Mesenchymal stem cell (in vitro differentiated cells and primary cell): ENCODE results near the gene PPM1N.

ENCODE experiments used
- DNase-seq: peaks from one replicate; pipeline ENCODE4 v3.0.0-alpha.2; 2013
- H2AFZ ChIP-seq: one replicate; pipeline ENCODE4 v1.6.1; 2013; ENCODE audit warnings: low read depth, mild to moderate bottlenecking, control low read depth, inconsistent platforms, low read length, moderate library complexity
- H2AK5ac ChIP-seq: 2 replicates; pipeline ENCODE4 v1.6.1; 2013; ENCODE audit warnings: low read length, moderate library complexity, mild to moderate bottlenecking, inconsistent platforms; ENCODE audit not compliant: severe bottlenecking
- H2BK120ac ChIP-seq: one replicate; pipeline ENCODE4 v1.6.1; 2013; ENCODE audit warnings: low read depth, mild to moderate bottlenecking, inconsistent platforms, low read length, moderate library complexity
- H2BK12ac ChIP-seq, 2 experiments: one replicate each; pipeline ENCODE4 v1.6.1; 2013; ENCODE audit warnings: inconsistent platforms in 2 of 2, low read length in 2 of 2, mild to moderate bottlenecking in 2 of 2, moderate library complexity in 2 of 2, control low read depth in 1 of 2
- H2BK15ac ChIP-seq: one replicate; pipeline ENCODE4 v1.6.1; 2013; ENCODE audit warnings: mild to moderate bottlenecking, low read depth, inconsistent platforms; ENCODE audit not compliant: poor library complexity, severe bottlenecking
- H2BK5ac ChIP-seq: 2 replicates; pipeline ENCODE4 v1.6.1; 2013; ENCODE audit warnings: low read depth, mild to moderate bottlenecking, low read length, control low read depth, inconsistent platforms; ENCODE audit not compliant: poor library complexity, severe bottlenecking
- H3K14ac ChIP-seq, 2 experiments: one replicate each; pipeline ENCODE4 v1.6.1; 2013; ENCODE audit warnings: inconsistent platforms in 2 of 2, low read length in 2 of 2, control low read depth in 1 of 2, mild to moderate bottlenecking in 1 of 2, moderate library complexity in 1 of 2
- H3K18ac ChIP-seq, 2 experiments: one replicate each; pipeline ENCODE4 v1.6.1; 2013; ENCODE audit warnings: inconsistent platforms in 2 of 2, low read length in 2 of 2, control low read depth in 1 of 2, low read depth in 1 of 2, mild to moderate bottlenecking in 1 of 2
- H3K23ac ChIP-seq, 2 experiments: one replicate each; pipeline ENCODE4 v1.6.1; 2013; ENCODE audit warnings: inconsistent platforms in 2 of 2, low read length in 2 of 2, mild to moderate bottlenecking in 2 of 2, moderate library complexity in 2 of 2, control low read depth in 1 of 2
- H3K27ac ChIP-seq: 2 replicates; pipeline ENCODE4 v1.5.1; 2013; ENCODE audit warnings: mild to moderate bottlenecking, moderate library complexity, low read length, control low read depth, inconsistent platforms; ENCODE audit not compliant: poor library complexity, severe bottlenecking
- H3K27me3 ChIP-seq, 2 experiments: 2 replicates each; pipeline versions ENCODE4 v1.6.1 to v1.7.0; 2013; ENCODE audit warnings: low read length in 2 of 2, mild to moderate bottlenecking in 2 of 2, moderate library complexity in 2 of 2, control low read depth in 1 of 2, inconsistent platforms in 1 of 2; ENCODE audit not compliant: control insufficient read depth in 1 of 2, insufficient read depth in 1 of 2
- H3K36me3 ChIP-seq, 2 experiments: 2 replicates each; pipeline versions ENCODE4 v1.6.1 to v1.7.0; 2013; ENCODE audit warnings: low read length in 2 of 2, control low read depth in 1 of 2, inconsistent platforms in 1 of 2, low read depth in 1 of 2, mild to moderate bottlenecking in 1 of 2; ENCODE audit not compliant: insufficient read depth in 2 of 2, control insufficient read depth in 1 of 2
- H3K4ac ChIP-seq, 2 experiments: one replicate each; pipeline ENCODE4 v1.6.1; 2013; ENCODE audit warnings: inconsistent platforms in 2 of 2, low read length in 2 of 2, mild to moderate bottlenecking in 2 of 2, moderate library complexity in 2 of 2, control low read depth in 1 of 2, low read depth in 1 of 2
- H3K4me1 ChIP-seq: 2 replicates; pipeline ENCODE4 v1.6.1; 2013; ENCODE audit warnings: low read depth, low read length, control low read depth; ENCODE audit not compliant: control insufficient read depth, insufficient read depth
- H3K4me2 ChIP-seq: 2 replicates; pipeline ENCODE4 v1.6.1; 2013; ENCODE audit warnings: low read length, mild to moderate bottlenecking, inconsistent platforms; ENCODE audit not compliant: poor library complexity, severe bottlenecking
- H3K4me3 ChIP-seq, 2 experiments: 2 replicates each; pipeline versions ENCODE4 v1.5.1 to v1.7.0; 2013; ENCODE audit warnings: low read length in 2 of 2, mild to moderate bottlenecking in 2 of 2, control low read depth in 1 of 2, low read depth in 1 of 2; ENCODE audit not compliant: insufficient read depth in 1 of 2
- H3K79me1 ChIP-seq: replicated peaks from 2 replicates; pipeline ENCODE4 v1.6.1; 2013; ENCODE audit warnings: mild to moderate bottlenecking, control low read depth, low read length, inconsistent platforms; ENCODE audit not compliant: poor library complexity, severe bottlenecking
- H3K9ac ChIP-seq: 2 replicates; pipeline ENCODE4 v1.7.0; 2013; ENCODE audit warnings: mild to moderate bottlenecking, low read length, moderate library complexity
- H3K9me3 ChIP-seq: 2 replicates; pipeline ENCODE4 v1.7.0; 2013; ENCODE audit warnings: mild to moderate bottlenecking, low read length; ENCODE audit not compliant: control insufficient read depth
- H4K8ac ChIP-seq: one replicate; pipeline ENCODE4 v1.6.1; 2013; ENCODE audit warnings: inconsistent platforms, mild to moderate bottlenecking, low read length, moderate library complexity
- H4K91ac ChIP-seq: one replicate; pipeline ENCODE4 v1.6.1; 2013; ENCODE audit warnings: mild to moderate bottlenecking, low read length, inconsistent platforms
- WGBS: methylation state at CpG from one replicate; pipeline ENCODE4 v1.1.7; 2013; ENCODE audit warnings: mixed read lengths; 5-methylcytosine and 5-hydroxymethylcytosine counted together

The PPM1N gene

GRCh38 chr19:45512881-45513483 lies 14.7 kb downstream of the PPM1N start:
- Histone ChIP-seq H2BK12ac (no peak overlapping the region), H2BK15ac (no peak overlapping the region), H3K4me2 (no peak overlapping the region), H3K4me1 (peaks cover 19% of the 10 kb centered on the region), H3K4me3 (no peak overlapping the region), H3K79me1 (peaks cover 5% of the 10 kb centered on the region), H2BK120ac (no peak overlapping the region), H3K27ac (no peak overlapping the region), H3K23ac (no peak overlapping the region), H3K36me3 (peaks cover 2 to 38% of the 10 kb centered on the region in 2 experiments), H2AK5ac (no peak overlapping the region), H3K27me3 (no peaks in the 10 kb centered on the region), H3K18ac (no peak overlapping the region), H3K4ac (no peak overlapping the region), H4K8ac (peak overlapping the region; percentile 55), H3K9ac (no peak overlapping the region), H4K91ac (no peak overlapping the region), H3K9me3 (no peaks in the 10 kb centered on the region), H3K14ac (no peak overlapping the region), H2BK5ac (no peak overlapping the region), H2AFZ (no peak overlapping the region)
- WGBS, result 93% methylated on average over 6 of the region's 6 CpGs
- DNase-seq, result no peak

- H3K4me3 ChIP-seq, result no peak overlapping the region
- H3K4me2 ChIP-seq, result no peak overlapping the region
- H3K4ac ChIP-seq, result no peak overlapping the region
- H2BK15ac ChIP-seq, result no peak overlapping the region
- H4K8ac ChIP-seq, result no peak overlapping the region
- no peak overlapping the region for H4K91ac ChIP-seq
- H2AFZ ChIP-seq, result no peak overlapping the region
- H2BK5ac ChIP-seq, result no peak overlapping the region
- no peaks in the 10 kb centered on the region for H3K9me3 ChIP-seq
- H3K23ac ChIP-seq, result no peak overlapping the region
- peaks cover 17% of the 10 kb centered on the region for H3K4me1 ChIP-seq
- H2AK5ac ChIP-seq, result no peak overlapping the region
- 94% methylated on average over 11 of the region's 13 CpGs for WGBS
- no peak for DNase-seq
- H3K9ac ChIP-seq, result peak overlapping the region; percentile 9
- H2BK12ac ChIP-seq, result no peak overlapping the region
- H3K14ac ChIP-seq, result peak overlapping the region in 1 of 2 experiments; percentile 55
- H3K79me1 ChIP-seq, result peaks cover 7% of the 10 kb centered on the region
- no peak overlapping the region for H3K18ac ChIP-seq
- H3K36me3 ChIP-seq, result peaks cover 11 to 49% of the 10 kb centered on the region in 2 experiments
- H2BK120ac ChIP-seq, result no peak overlapping the region
- no peak overlapping the region for H3K27ac ChIP-seq
- H3K27me3 ChIP-seq, result no peaks in the 10 kb centered on the region
Measured at GRCh38 chr19:45514376-45515051, 16.3 kb downstream of the PPM1N start.

- DNase-seq, result no peak
Measured at GRCh38 chr19:45515081-45515624, 16.9 kb downstream of the PPM1N start.

GRCh38 chr19:45515807-45516401 lies 17.7 kb downstream of the PPM1N start:
- no peak overlapping the region for H2BK15ac ChIP-seq
- peak overlapping the region in 1 of 2 experiments; percentile 11 for H2BK12ac ChIP-seq
- no peak overlapping the region for H3K23ac ChIP-seq
- no peak overlapping the region for H2BK120ac ChIP-seq
- no peaks in the 10 kb centered on the region for H3K27me3 ChIP-seq
- no peak overlapping the region for H3K4me3 ChIP-seq
- DNase-seq, result no peak
- H3K18ac ChIP-seq, result no peak overlapping the region
- H3K4me2 ChIP-seq, result no peak overlapping the region
- peak overlapping the region; percentile 27 for H4K91ac ChIP-seq
- H3K9ac ChIP-seq, result no peak overlapping the region
- peaks cover 20 to 60% of the 10 kb centered on the region in 2 experiments for H3K36me3 ChIP-seq
- no peak overlapping the region for H2AFZ ChIP-seq
- peaks cover 11% of the 10 kb centered on the region for H3K79me1 ChIP-seq
- no peak overlapping the region for H3K27ac ChIP-seq
- H3K9me3 ChIP-seq, result no peaks in the 10 kb centered on the region
- H3K14ac ChIP-seq, result no peak overlapping the region
- H4K8ac ChIP-seq, result peak overlapping the region; percentile 40
- H2AK5ac ChIP-seq, result no peak overlapping the region
- peaks cover 15% of the 10 kb centered on the region for H3K4me1 ChIP-seq
- no peak overlapping the region for H2BK5ac ChIP-seq
- WGBS, result 84% methylated on average over 4 of the region's 9 CpGs
- H3K4ac ChIP-seq, result no peak overlapping the region

More at GRCh38 chr19:45515081-45515624, 16.9 kb downstream of the PPM1N start:
- Histone ChIP-seq H3K9me3 (no peaks in the 10 kb centered on the region), H3K4me1 (peaks cover 13% of the 10 kb centered on the region), H3K4ac (no peak overlapping the region), H4K91ac (no peak overlapping the region), H2AK5ac (no peak overlapping the region), H3K27me3 (no peaks in the 10 kb centered on the region), H3K14ac (no peak overlapping the region), H3K79me1 (peaks cover 8% of the 10 kb centered on the region), H4K8ac (no peak overlapping the region), H3K27ac (no peak overlapping the region), H2BK12ac (no peak overlapping the region), H3K36me3 (peaks cover 14 to 53% of the 10 kb centered on the region in 2 experiments), H2BK15ac (no peak overlapping the region), H2AFZ (no peak overlapping the region), H2BK5ac (no peak overlapping the region), H3K18ac (no peak overlapping the region), H3K23ac (no peak overlapping the region), H3K4me2 (no peak overlapping the region), H3K4me3 (no peak overlapping the region), H2BK120ac (no peak overlapping the region), H3K9ac (peak overlapping the region; percentile 9)
- WGBS, result 93% methylated on average over 8 of the region's 10 CpGs
